OCI-LY1 (cell line): ENCODE results near the gene EGR4.

Experiments used
- H2AFZ ChIP-seq: fragments of 200-600 bp; sonication (generic), shearing (Covaris generic); 2 replicates; pipeline ENCODE4 v1.6.0; 2014; ENCODE audit warnings: antibody characterized with exemption, mild to moderate bottlenecking, low read length
- H3F3A ChIP-seq: fragments of 200-600 bp; sonication (generic), shearing (Covaris generic); 2 replicates; pipeline ENCODE4 v1.6.0; 2014; ENCODE audit warnings: mild to moderate bottlenecking, antibody characterized with exemption, low read length, moderate library complexity; ENCODE audit not compliant: insufficient read depth
- H3K27ac ChIP-seq: fragments of 200-600 bp; sonication (generic); 2 replicates; pipeline ENCODE4 v1.5.1; 2014; ENCODE audit warnings: low read length, mixed run types, mild to moderate bottlenecking, low read depth; ENCODE audit not compliant: poor library complexity, severe bottlenecking
- H3K27me3 ChIP-seq: fragments of 200-600 bp; sonication (generic); 2 replicates; pipeline ENCODE4 v1.6.0; 2014; ENCODE audit warnings: antibody characterized with exemption, mild to moderate bottlenecking, low read length, moderate library complexity; ENCODE audit not compliant: insufficient read depth
- H3K36me3 ChIP-seq: fragments of 200-600 bp; sonication (generic); 2 replicates; pipeline ENCODE4 v1.6.1; 2014; ENCODE audit warnings: mild to moderate bottlenecking, antibody characterized with exemption, low read length, moderate library complexity, mixed read lengths; ENCODE audit not compliant: insufficient read depth
- H3K4me1 ChIP-seq: fragments of 200-600 bp; sonication (generic); 2 replicates; pipeline ENCODE4 v1.5.1; 2014; ENCODE audit warnings: mild to moderate bottlenecking, low read length, moderate library complexity; ENCODE audit not compliant: insufficient read depth, severe bottlenecking
- H3K4me2 ChIP-seq: fragments of 200-600 bp; sonication (generic), shearing (Covaris generic); 2 replicates; pipeline ENCODE4 v1.6.1; 2014; ENCODE audit warnings: low read length
- H3K4me3 ChIP-seq: fragments of 200-600 bp; sonication (generic); 2 replicates; pipeline ENCODE4 v1.5.1; 2014; ENCODE audit warnings: low read length, low read depth, mild to moderate bottlenecking, mixed read lengths; ENCODE audit not compliant: poor library complexity, severe bottlenecking
- H3K79me2 ChIP-seq: fragments of 200-600 bp; shearing (Covaris generic); 2 replicates; pipeline ENCODE4 v1.6.1; 2016; ENCODE audit warnings: mixed run types, low read length, mixed read lengths; ENCODE audit not compliant: insufficient read depth
- H3K9ac ChIP-seq: fragments of 200-600 bp; sonication (generic), shearing (Covaris generic); 2 replicates; pipeline ENCODE4 v1.6.1; 2014; ENCODE audit warnings: mild to moderate bottlenecking, low read length, mixed read lengths
- H3K9me2 ChIP-seq: fragments of 200-600 bp; sonication (generic), shearing (Covaris generic); 2 replicates; pipeline ENCODE4 v1.6.1; 2014; ENCODE audit warnings: low read depth, mild to moderate bottlenecking, low read length, mixed read lengths
- H3K9me3 ChIP-seq: fragments of 200-600 bp; shearing (Covaris generic); 2 replicates; pipeline ENCODE4 v1.6.1; 2014; ENCODE audit warnings: low read length, mixed read lengths
- H4K20me1 ChIP-seq: fragments of 200-600 bp; sonication (generic), shearing (Covaris generic); 2 replicates; pipeline ENCODE4 v1.6.0; 2016; ENCODE audit warnings: mild to moderate bottlenecking, low read length; ENCODE audit not compliant: insufficient read depth
- CTCF ChIP-seq: fragments of 200-600 bp; sonication (generic), shearing (Covaris generic); IDR thresholded peaks from 2 replicates; pipeline ENCODE4 v1.5.1; 2017; ENCODE audit warnings: mild to moderate bottlenecking, antibody characterized with exemption, low read length, moderate library complexity, mixed read lengths
- EZH2 ChIP-seq: fragments of 200-600 bp; sonication (generic), shearing (Covaris generic); IDR thresholded peaks from 2 replicates; pipeline ENCODE4 v1.8.0; 2017; ENCODE audit warnings: borderline replicate concordance, mixed run types, mild to moderate bottlenecking, antibody characterized with exemption, low read length, moderate library complexity, mixed read lengths

Gene EGR4

GRCh38 chr2:73337828-73338227 lies 44.5 kb upstream of the EGR4 start:
- no peaks in the 10 kb centered on the region for H3K79me2 ChIP-seq
- no peaks in the 10 kb centered on the region for H3K9me3 ChIP-seq
- no peak overlapping the region for H3K27ac ChIP-seq
- no peaks in the 10 kb centered on the region; the same call in 1 of the 2 replicates for H3K9me2 ChIP-seq
- no peak overlapping the region for H3K4me3 ChIP-seq
- H4K20me1 ChIP-seq = no peaks in the 10 kb centered on the region
- H3K27me3 ChIP-seq = no peaks in the 10 kb centered on the region
- no peaks in the 10 kb centered on the region for H3K4me1 ChIP-seq
- no peak overlapping the region for H3K4me2 ChIP-seq
- TF ChIP-seq CTCF = no peak
- TF ChIP-seq EZH2 = no peak
- H2AFZ ChIP-seq = no peak overlapping the region
- no peaks in the 10 kb centered on the region for H3F3A ChIP-seq
- no peak overlapping the region for H3K9ac ChIP-seq
- H3K36me3 ChIP-seq = no peaks in the 10 kb centered on the region

GRCh38 chr2:73334620-73335019 lies 41.3 kb upstream of the EGR4 start:
- Histone ChIP-seq H2AFZ (no peak overlapping the region), H3F3A (no peaks in the 10 kb centered on the region), H3K27ac (no peak overlapping the region), H3K4me3 (no peak overlapping the region), H3K9me2 (no peaks in the 10 kb centered on the region; the same call in 1 of the 2 replicates), H3K36me3 (no peaks in the 10 kb centered on the region), H3K4me1 (no peaks in the 10 kb centered on the region), H3K79me2 (no peaks in the 10 kb centered on the region), H4K20me1 (no peaks in the 10 kb centered on the region), H3K27me3 (no peaks in the 10 kb centered on the region), H3K9me3 (no peaks in the 10 kb centered on the region), H3K9ac (no peak overlapping the region), H3K4me2 (no peak overlapping the region)
- TF ChIP-seq CTCF (no peak), EZH2 (no peak)

GRCh38 chr2:73334045-73334444 lies 40.7 kb upstream of the EGR4 start:
- Histone ChIP-seq H3K79me2 (no peaks in the 10 kb centered on the region), H4K20me1 (no peaks in the 10 kb centered on the region), H3F3A (no peaks in the 10 kb centered on the region), H3K27me3 (no peaks in the 10 kb centered on the region), H3K27ac (no peak overlapping the region), H3K9me3 (no peaks in the 10 kb centered on the region), H2AFZ (no peak overlapping the region), H3K4me2 (no peak overlapping the region), H3K9ac (no peak overlapping the region), H3K9me2 (no peaks in the 10 kb centered on the region; the same call in 1 of the 2 replicates), H3K4me1 (no peaks in the 10 kb centered on the region), H3K36me3 (no peaks in the 10 kb centered on the region), H3K4me3 (no peak overlapping the region)
- no peak for TF ChIP-seq EZH2
- no peak for TF ChIP-seq CTCF
